ENCODE results near the gene NBDY.
"Not testable (repeated sequence)": the region's sequence is repeated elsewhere in the genome, so short reads cannot be mapped to it uniquely, and the experiment has no call there.

The NBDY gene

GRCh38 chrX:56800801-56801200 is 71.8 kb downstream of the NBDY start:
- no peak for DNase-seq (ENCODE audit: low spot score)

DNA sequence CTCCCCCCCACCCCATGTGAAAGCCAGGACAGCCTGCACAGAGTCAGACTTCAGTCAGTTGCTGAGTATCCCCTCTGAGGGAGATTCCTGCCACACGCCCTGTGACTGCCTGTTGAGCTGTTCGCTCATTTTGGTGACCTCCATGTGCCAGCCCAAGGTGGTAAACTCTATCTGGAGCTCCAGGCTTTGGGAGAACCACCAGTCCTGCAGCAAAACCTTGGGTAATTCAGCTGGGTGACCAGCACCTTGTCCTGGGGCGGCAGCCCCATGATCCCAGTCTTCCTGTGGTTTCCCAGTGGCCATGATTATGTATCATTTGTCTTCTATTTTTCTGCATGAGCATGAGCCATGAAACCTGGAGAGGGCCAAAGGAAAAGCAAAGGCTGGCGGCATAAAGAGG is 73.4 kb downstream of the NBDY start:
- no peak for DNase-seq (ENCODE audit: low spot score)

DNA sequence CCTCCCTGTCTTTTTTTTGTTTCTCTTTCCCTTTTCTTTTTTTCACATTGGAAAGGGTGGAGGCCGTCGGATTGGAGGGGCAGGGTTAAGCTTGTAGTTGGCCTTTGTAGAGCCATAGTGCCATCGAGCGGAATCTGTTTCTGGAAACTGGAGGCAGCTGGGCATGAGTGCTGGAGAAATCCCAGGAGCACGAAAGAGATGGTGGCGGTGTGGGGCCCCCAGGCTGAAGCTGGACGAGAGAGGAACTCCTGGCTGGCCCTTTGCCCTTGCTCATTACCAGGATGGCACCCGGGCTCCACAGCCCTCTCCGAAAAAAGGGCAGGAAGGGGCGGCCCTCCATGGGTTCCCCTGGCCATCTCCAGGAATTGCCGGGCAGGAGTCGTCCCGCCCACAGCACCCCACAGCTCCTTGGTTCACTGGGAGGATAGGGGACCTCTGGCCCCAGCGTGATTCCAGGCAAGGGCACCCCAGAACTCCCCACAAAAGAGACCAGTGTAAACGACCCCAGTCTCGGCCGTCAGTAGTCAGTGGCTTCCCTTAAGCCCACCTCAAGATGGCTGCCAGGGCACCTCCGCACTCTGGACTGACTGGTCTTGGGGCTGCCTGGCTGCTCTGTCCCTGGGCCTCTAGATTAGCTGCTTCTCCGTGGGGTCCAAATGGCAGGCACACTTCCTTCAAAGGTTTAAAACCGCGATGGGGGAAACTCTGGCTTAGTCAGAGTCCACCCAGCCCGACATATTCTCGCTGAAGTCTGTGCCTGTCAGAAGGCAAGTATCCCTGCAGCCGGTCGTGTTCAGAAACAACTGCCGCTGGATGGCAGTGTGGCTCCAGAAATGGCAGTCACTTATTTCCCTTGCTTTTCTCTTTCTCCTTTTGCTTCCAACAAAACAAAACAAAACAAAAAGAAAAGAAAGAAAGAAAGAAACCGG is 74.1 kb downstream of the NBDY start:
- DNase-seq (ENCODE audit: low spot score) = peak; percentile 75

GRCh38 chrX:56803850-56804681 is 75.0 kb downstream of the NBDY start:
- no peak for DNase-seq (ENCODE audit: low spot score)

- no peak for DNase-seq (ENCODE audit: low spot score)
Observed at GRCh38 chrX:56804867-56805266, 75.8 kb downstream of the NBDY start.

DNA sequence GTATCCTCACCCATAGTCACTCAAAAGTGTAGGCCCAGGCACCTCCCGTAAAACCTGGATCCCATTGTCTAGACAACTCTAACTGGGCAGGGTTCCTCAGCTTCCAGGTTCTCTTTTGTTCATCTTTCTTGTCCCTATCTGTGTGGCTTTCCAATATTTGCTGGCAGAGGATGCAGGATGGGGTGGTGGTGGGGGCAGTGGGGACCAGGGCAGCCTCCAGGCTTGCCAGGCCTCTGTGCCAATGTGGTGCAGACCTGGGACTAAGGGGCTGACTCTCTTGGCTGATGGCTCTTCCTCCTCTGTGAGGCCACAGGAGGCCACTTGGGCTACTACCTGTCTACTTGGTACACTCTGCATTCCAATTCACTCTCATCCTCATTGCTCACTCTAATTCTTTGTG is 76.4 kb downstream of the NBDY start:
- DNase-seq (ENCODE audit: low spot score) = no peak

DNA sequence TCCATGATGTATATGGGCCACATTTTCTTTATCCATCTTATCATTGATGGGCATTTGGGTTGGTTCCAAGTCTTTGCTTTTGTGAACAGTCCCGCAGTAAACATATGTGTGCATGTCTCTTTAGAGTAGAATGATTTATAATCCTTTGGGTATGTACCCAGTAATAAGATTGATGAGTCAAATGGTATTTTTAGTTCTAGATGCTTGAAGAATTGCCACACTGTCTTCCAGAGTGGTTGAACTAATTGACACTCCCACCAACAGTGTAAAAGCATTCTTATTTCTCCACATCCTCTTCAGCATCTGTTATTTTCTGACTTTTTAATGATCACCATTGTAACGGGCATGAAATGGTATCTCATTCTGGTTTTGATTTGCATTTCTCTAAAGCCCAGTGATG is 77.1 kb downstream of the NBDY start:
- not testable (repeated sequence) for DNase-seq (ENCODE audit: low spot score)

- no peak for DNase-seq (ENCODE audit: low spot score)
Observed at GRCh38 chrX:56811599-56811998, 82.6 kb downstream of the NBDY start.

GRCh38 chrX:56812515-56813105 is 83.6 kb downstream of the NBDY start:
- no peak for DNase-seq (ENCODE audit: low spot score)

DNA sequence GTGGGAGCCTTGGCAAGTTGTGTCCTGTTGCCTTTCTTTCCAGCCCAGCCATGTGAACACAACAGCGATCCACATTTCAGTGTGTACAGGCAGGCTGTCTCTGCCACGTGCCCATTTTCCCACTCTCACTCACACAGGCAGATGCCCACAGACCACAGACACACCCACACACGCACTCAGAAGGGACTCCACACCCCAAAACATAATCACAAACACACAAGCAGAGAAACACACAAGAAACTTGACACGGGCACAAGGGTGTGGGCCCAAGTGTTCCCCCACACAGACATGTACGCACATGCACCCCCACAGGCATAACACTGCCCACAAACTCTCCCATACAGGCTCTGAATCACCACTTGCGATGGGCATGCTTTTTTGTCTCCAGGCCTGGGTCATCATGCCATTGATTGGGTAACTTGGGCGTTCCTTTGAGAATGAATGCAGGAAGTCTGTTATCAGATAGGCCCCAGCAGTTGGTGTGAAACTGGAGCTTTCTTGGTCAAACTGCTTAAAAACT is 84.3 kb downstream of the NBDY start:
- no peak for DNase-seq (ENCODE audit: low spot score)

DNA sequence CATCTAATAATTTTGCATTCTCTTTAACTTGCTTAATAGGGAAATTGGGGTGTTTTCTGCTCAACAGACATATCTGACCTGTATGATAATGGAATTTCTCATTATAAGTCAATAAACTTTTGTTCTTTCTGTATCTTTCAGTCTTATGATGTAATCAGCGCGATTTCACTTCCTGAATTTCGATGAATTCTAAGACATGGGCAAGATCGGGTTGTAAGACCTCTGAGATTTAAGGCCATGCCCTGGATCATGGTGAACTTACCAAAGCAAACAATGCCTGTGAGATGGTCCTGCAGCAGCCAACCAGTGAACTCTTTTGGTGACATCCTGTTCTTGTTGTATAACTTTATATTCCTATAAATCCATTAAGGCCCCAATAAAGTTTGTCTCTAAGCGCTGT is 88.1 kb downstream of the NBDY start:
- no peak for DNase-seq (ENCODE audit: low spot score)

GRCh38 chrX:56826020-56826419 is 97.0 kb downstream of the NBDY start:
- no peak for DNase-seq (ENCODE audit: low spot score)

DNA sequence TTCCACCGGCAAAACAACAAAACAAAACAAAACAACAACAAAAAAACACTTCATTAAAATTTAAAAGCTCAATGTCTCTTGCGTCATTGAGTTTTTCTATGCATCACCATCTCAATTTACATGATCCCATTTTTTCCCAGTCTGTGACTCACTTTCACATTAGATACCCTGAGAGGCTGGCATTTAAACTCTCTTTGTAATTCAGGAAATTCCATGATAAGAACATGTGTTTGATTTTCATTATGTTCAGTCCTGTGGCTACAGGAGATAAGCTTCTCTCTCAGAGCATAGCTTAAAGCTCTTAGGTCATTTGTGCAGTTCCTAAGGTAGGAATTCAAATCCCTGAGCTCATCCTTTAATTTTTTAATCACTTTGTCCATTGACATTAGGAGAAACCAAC is 104.6 kb downstream of the NBDY start:
- no peak for DNase-seq (ENCODE audit: low spot score)

- DNase-seq (ENCODE audit: low spot score) = no peak
Observed at GRCh38 chrX:56853436-56853835, 124.4 kb downstream of the NBDY start.

- no peak for DNase-seq (ENCODE audit: low spot score)
Observed at GRCh38 chrX:56857042-56857441, 128.0 kb downstream of the NBDY start.

DNA sequence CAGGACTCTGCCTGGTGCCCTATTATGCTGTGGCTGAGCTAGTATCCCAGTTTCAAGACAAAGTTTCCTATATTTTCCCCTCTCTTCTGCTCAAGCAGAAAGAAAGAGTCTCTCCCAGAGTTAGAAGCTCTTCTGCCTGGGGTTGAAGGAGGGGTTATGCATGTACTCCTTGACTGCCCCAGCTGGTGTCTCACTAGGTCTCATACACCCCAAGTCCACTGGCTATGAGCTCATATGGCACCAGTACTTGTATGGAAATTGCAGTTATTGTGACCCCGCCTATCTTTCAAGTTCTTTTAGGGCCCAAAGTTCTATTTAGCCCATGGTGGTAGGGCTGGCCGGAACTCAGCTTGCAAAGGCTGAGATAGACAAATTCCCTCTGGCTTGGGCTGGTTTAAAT is 131.8 kb downstream of the NBDY start:
- no peak for DNase-seq (ENCODE audit: low spot score)
